GM18508 (cell line): Measurements from ENCODE around the gene PADI1.

Experiments
- ATAC-seq: cut with Tn5 transposase; IDR thresholded peaks from one replicate; pipeline ENCODE4 v1.9.1; 2021; ENCODE audit warnings: moderate number of reproducible peaks; ENCODE audit not compliant: insufficient read depth, unreplicated experiment

The PADI1 gene, protein sequence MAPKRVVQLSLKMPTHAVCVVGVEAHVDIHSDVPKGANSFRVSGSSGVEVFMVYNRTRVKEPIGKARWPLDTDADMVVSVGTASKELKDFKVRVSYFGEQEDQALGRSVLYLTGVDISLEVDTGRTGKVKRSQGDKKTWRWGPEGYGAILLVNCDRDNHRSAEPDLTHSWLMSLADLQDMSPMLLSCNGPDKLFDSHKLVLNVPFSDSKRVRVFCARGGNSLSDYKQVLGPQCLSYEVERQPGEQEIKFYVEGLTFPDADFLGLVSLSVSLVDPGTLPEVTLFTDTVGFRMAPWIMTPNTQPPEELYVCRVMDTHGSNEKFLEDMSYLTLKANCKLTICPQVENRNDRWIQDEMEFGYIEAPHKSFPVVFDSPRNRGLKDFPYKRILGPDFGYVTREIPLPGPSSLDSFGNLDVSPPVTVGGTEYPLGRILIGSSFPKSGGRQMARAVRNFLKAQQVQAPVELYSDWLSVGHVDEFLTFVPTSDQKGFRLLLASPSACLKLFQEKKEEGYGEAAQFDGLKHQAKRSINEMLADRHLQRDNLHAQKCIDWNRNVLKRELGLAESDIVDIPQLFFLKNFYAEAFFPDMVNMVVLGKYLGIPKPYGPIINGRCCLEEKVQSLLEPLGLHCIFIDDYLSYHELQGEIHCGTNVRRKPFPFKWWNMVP

GRCh38 chr1:17204546-17205440, at the start of gene PADI1:
Gene PADI1 (plus strand): TSS chr1:17205128. CDS start chr1:17205218, 90 bp downstream.
- ATAC-seq: no peak

- ATAC-seq: no peak
Observed at GRCh38 chr1:17155257-17155920, 49.5 kb upstream of the PADI1 start.

DNA sequence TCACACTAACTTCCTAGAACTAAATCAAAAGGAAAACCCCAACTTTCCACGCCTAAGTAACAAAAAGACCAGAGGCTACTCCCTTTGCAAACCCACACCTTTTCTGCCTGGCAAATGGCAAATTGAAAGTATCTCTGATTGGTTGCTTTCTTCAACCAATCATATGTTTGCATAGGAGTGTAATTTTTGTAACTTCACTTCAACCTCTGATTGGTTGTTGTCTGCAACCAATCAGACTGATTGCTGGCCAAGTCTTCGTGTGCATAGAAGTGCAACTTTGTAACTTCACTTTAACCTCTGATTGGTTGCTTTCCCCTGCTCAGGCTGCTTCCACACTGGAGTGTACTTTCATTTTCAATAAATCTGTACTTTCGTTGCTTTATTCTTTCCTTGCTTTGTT, 48.8 kb upstream of the PADI1 start:
- no peak for ATAC-seq

- no peak for ATAC-seq
Observed at GRCh38 chr1:17158961-17159360, 46.0 kb upstream of the PADI1 start.

DNA sequence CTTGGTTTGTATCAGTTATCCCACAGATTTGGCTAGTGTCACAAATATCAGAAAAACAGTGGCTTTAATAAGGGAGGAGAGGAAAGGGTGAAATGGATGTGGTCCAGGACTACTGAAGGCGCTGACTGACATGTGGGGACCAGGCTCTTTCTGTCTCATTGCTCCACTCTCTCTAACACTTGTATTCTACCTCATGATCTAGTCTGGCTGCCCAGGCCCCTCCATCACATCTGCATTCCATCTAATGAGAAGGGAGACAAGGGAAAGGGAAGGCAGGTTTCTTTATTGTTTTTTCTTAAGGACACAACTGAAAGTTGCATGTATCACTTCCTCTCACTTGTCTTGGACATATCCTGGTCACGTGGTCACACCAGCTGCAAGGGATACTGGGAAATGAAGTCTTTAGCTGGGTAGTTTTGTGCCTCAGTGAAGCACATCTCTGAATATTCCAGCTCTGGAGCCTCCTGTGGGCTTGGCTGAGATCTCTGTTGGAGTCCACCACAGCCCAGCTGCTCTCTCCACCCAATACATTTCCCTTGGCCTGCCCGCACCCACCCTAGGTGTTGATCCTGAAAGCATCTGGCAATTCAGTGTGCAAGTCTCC, 43.7 kb upstream of the PADI1 start:
- ATAC-seq: no peak

GRCh38 chr1:17161926-17162800, 42.8 kb upstream of the PADI1 start:
- no peak for ATAC-seq

DNA sequence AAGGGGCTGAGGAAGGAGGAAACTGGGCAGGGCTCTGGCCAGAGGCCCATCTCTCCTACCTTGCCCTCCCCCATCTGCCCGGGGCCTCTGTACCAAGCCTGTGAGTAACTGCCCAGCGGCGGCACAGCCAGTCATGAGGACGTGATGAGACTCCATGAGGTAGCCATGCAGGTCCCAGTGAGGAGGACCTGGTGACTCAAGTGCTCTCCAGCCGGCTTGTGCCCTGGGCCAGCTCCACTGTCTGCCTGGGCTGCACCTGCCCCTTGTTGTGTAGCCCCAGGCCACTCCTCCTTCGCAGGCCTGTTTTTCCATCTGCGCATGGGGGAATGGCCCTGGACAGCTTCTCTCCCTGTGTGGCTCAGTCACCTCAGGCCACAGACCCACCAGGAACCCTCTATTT, 42.0 kb upstream of the PADI1 start:
- no peak for ATAC-seq

DNA sequence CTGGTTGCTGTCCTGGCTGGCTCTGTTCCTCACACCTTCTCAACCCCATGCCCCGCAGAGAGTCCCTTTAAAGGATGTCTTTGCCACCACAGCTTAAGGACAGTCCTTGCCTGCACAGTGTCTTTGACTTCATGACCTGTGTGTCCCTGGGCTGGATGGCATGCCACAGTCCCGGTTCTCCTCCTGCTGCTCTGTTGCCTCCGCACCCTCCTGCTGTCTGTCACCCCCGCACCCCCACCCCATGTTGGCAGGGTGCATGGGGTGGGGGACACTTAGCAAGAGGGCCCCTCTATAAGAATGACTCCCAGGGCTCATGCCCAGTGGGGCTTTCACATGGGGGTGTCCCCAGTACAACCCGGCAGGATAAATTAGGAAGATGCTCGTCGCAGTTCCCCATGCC, 41.6 kb upstream of the PADI1 start:
- no peak for ATAC-seq

DNA sequence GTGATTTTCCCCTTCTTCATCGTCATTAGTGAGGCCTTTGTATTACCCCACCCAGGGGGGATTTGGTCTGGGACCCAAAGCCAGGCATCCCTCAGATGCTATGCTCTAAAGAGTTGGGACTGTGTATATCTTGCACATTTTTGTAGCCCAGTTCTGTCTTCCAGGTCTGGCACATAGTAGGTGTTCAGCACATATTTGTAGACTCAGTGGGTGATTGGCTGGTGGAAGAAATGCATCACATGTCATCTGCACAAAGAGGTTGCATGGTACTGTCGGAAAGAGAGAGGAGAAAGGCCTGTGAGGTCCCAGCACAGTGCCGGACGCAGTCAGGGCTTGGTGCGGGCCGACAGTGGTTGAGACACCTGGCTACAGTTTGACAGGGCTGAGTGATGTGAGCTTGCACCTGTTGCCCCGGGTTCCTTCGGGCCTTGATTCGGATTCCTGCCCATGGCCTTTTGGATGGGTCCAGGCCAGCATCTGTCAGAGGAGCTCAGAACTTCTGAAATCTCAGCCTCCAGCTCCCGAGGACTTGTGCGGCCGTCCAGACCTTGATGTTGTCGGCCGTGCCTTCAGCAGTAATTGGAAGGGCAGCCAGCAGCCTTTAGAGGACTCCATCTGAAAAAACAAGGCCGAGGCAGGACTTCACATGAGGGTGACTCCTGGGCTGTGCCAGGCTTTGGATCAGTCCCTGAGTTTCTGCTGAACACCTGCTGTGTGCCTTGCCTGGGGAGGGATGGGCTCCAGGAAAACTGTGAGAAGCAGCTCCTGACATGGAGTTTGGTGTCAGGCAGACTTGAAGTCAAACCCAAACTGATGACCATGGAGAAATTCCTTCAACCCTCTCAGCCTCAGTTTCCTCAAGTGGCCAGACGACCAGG, 40.9 kb upstream of the PADI1 start:
- no peak for ATAC-seq

GRCh38 chr1:17165823-17166222, 39.1 kb upstream of the PADI1 start:
- no peak for ATAC-seq

DNA sequence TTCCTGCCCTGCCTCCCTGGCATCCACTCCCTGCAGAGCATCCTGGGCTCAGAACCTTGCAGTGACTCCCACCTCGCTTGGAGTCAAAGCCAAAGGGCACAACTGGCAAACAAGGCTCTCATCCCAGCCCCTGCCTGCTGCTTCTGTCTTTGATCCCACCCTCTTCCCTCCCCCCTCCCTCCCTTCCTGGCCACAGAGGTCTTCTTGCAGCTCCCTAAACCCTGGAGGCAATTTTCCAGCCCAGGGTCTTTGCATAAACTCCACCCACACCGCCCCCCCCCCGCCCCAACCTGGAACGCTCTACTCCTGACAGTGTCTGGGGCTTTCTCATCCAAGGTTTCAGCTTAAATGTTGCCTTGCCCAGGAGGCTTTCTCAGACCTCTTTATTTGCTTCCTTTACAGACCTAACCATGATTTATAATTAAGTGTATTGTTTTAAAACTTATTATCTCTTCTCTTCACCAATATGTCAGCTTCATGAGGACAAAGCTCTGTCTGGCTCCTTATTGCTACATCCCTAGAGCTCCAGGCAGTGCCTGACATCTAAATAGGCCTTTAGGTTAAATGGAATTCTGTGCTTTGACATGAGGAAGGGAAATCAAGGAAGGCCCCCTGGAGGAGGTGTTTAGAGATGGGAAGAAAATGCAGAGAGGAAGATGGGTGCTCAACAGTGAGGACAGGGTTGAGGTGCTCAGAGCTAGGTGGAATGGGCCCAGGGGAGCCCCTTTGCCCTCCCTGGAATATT, 37.7 kb upstream of the PADI1 start:
- ATAC-seq: no peak

- no peak for ATAC-seq
Observed at GRCh38 chr1:17167786-17168090, 37.2 kb upstream of the PADI1 start.

DNA sequence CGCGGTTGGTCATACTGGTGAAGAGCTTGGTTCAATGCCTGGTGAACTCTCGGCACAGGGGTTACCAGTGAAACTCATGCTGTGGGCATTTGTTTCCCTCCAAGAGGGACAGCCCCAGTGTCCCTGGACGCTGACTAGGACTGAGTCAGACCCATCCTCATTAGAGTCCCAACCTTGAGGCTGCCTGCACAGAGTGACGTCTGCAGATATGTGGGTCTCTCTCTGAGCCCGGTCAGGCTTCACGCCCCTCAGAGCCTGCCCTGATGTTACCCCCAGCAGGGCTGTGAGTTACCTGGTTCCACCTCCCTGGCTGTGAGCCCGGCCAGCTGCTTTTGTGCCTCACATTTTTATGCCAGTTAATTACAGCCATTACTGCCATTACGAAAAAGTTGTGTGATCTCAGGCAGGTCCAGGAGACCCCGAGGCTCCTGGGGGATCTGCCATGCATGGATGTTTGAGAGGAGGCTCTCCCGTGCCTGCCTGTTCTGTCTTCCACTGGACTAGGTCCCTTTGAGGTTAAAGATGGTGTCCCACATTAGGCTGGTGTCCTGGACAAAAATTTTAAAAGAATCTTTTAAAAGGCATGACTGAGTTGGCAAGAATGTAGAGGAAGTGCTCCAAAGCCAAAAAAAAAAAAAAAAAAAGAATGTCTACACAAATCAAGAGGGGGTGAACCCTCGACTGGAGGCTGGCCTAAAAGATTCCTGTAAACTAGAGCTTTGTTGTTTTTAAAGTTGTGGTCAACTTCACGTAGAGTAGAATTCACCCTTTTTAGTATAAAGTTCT, 36.6 kb upstream of the PADI1 start:
- ATAC-seq: no peak

DNA sequence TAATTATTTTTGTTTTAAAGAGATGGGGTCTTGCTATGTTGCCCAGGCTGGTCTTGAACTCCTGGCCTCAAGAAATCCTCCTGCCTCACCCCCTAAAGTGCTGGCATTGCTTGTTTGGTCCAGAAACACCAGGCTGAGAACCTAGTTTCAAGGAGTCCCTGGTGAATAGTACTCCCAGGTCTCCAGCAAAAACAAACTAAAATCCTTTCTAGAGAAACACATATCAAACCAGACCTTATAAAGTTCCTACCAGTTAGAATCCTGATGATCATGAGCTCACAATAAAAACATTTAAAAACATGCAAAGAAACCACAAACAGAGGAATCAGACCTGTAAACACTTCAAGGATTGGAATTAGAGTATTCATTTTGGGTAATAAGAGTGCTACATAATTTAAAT, 34.4 kb upstream of the PADI1 start:
- ATAC-seq: no peak

GRCh38 chr1:17173217-17173616, 31.7 kb upstream of the PADI1 start:
- no peak for ATAC-seq

GRCh38 chr1:17176306-17177061, 28.4 kb upstream of the PADI1 start:
- no peak for ATAC-seq
